HepG2 (cell line): ENCODE measurements around the gene CSTB. TPM values are rescaled to one million over a fixed set of nuclear protein-coding genes. Genes with fewer than 3 reads are reported as not detected.

ENCODE experiments used
- AHDC1 ChIP-seq: sonication (generic); formaldehyde crosslinking; IDR thresholded peaks from 2 replicates; pipeline ENCODE4 v1.5.1; 2020; ENCODE audit warnings: mild to moderate bottlenecking, missing genetic modification reagents, borderline replicate concordance
- FLYWCH1 ChIP-seq: sonication (generic); formaldehyde crosslinking; IDR thresholded peaks from 2 replicates; pipeline ENCODE4 v1.8.1; 2023; ENCODE audit warnings: mild to moderate bottlenecking, missing genetic modification reagents
- FOXO1 ChIP-seq: sonication (generic); formaldehyde crosslinking; IDR thresholded peaks from 2 replicates; pipeline ENCODE4 v1.4.0; 2020; ENCODE audit warnings: missing genetic modification reagents
- MTA3 ChIP-seq: sonication (generic); formaldehyde crosslinking; IDR thresholded peaks from 2 replicates; pipeline ENCODE4 v1.4.0; 2020; ENCODE audit warnings: missing genetic modification reagents
- MYC ChIP-seq: sonication (generic); formaldehyde crosslinking; IDR thresholded peaks from 2 replicates; pipeline ENCODE4 v1.9.0; 2021; ENCODE audit warnings: missing genetic modification reagents, borderline replicate concordance
- NFE2L1 ChIP-seq: sonication (generic); formaldehyde crosslinking; IDR thresholded peaks from 2 replicates; pipeline ENCODE4 v1.4.0; 2020; ENCODE audit warnings: missing genetic modification reagents, mild to moderate bottlenecking, borderline replicate concordance
- POGZ ChIP-seq: sonication (generic); formaldehyde crosslinking; IDR thresholded peaks from 2 replicates; pipeline ENCODE4 v1.4.0; 2020; ENCODE audit warnings: mild to moderate bottlenecking, missing genetic modification reagents
- RARA ChIP-seq: IDR thresholded peaks from 2 replicates; pipeline ENCODE4 v1.6.1; 2016; ENCODE audit warnings: missing genetic modification reagents, missing compliant biosample characterization
- RBM39 ChIP-seq: fragments of 200-400 bp; formaldehyde crosslinking; IDR thresholded peaks from one replicate; pipeline ENCODE4 v1.6.1; 2018; ENCODE audit warnings: antibody characterized with exemption, mild to moderate bottlenecking, low read depth, low read length; ENCODE audit not compliant: poor library complexity, severe bottlenecking
- TAF1 ChIP-seq: sonication (generic); formaldehyde crosslinking; IDR thresholded peaks from 2 replicates; pipeline ENCODE4 v1.4.0; 2020; ENCODE audit warnings: missing genetic modification reagents
- TFDP1 ChIP-seq: IDR thresholded peaks from 2 replicates; pipeline ENCODE4 v1.6.1; 2016; ENCODE audit warnings: missing compliant biosample characterization, missing genetic modification reagents, borderline replicate concordance
- ZMYM2 ChIP-seq: sonication (generic); formaldehyde crosslinking; IDR thresholded peaks from 2 replicates; pipeline ENCODE4 v1.8.0; 2022; ENCODE audit warnings: mild to moderate bottlenecking, missing genetic modification reagents
- ZNF234 ChIP-seq: sonication (generic); formaldehyde crosslinking; conservative IDR thresholded peaks from 2 replicates; pipeline ENCODE4 v1.5.1; 2020; ENCODE audit warnings: mild to moderate bottlenecking, missing genetic modification reagents
- ZNF451 ChIP-seq: sonication (generic); formaldehyde crosslinking; IDR thresholded peaks from 2 replicates; pipeline ENCODE4 v1.5.0; 2020; ENCODE audit warnings: mild to moderate bottlenecking, missing genetic modification reagents
- ZNF512 ChIP-seq: sonication (generic); formaldehyde crosslinking; IDR thresholded peaks from 2 replicates; pipeline ENCODE4 v1.4.0; 2020; ENCODE audit warnings: mild to moderate bottlenecking, missing genetic modification reagents
- ZNF784 ChIP-seq: sonication (generic); formaldehyde crosslinking; IDR thresholded peaks from 2 replicates; pipeline ENCODE4 v1.5.1; 2020; ENCODE audit warnings: missing genetic modification reagents, mild to moderate bottlenecking, borderline replicate concordance
- ZNF790 ChIP-seq: sonication (generic); formaldehyde crosslinking; IDR thresholded peaks from 2 replicates; pipeline ENCODE4 v1.8.0; 2022; ENCODE audit warnings: missing genetic modification reagents, mild to moderate bottlenecking, borderline replicate concordance
- ZNF850 ChIP-seq: sonication (generic); formaldehyde crosslinking; conservative IDR thresholded peaks from 2 replicates; pipeline ENCODE4 v1.9.0; 2021; ENCODE audit warnings: mild to moderate bottlenecking, missing genetic modification reagents
- polyA plus RNA-seq, 8 experiments: library from polyadenylated mRNA; depleted of rRNA in 3 of 8; stranded (reverse) in 7 of 8; unstranded in 1 of 8; fragments of >200 nt; fragmentation: Illumina TruSeq in 4 of 8; extraction: Trizol in 4 of 8; gene quantifications; 2 replicates each; pipeline versions ENCODE4 v1.2.1 to v1.2.3, GENCODE V29; 2011 to 2016; ENCODE audit warnings: low read depth in 4 of 8, missing spikeins in 1 of 8, mixed read lengths in 1 of 8; ENCODE audit not compliant: insufficient read depth in 1 of 8
- total RNA-seq, 5 experiments: library from RNA; depleted of rRNA; stranded (reverse); fragments of >200 nt; fragmentation: Illumina TruSeq; extraction: Trizol; gene quantifications; 2 replicates each; pipeline ENCODE4 v1.2.3, GENCODE V29; 2016; ENCODE audit warnings: low read depth in 1 of 5

The CSTB gene
- total and polyA plus RNA-seq, 2 of the 13 experiments (the other 11 are each of a cell fraction or from before 2014, with no cell fraction given), result 11.7 to 94.1 TPM

GRCh38 chr21:43810505-43811261 lies 34.6 kb upstream of the CSTB start (continued):
- TF ChIP-seq ZNF512 (CRISPR knock-in tag), result no peak
- TF ChIP-seq RBM39, result peak; percentile 51
- TF ChIP-seq ZNF790 (CRISPR knock-in tag), result no peak
- TF ChIP-seq TFDP1 (CRISPR knock-in tag), result peak; percentile 42; the same call in 1 of the 2 replicates
- no peak for TF ChIP-seq MTA3 (CRISPR knock-in tag)
- no peak for TF ChIP-seq AHDC1 (CRISPR knock-in tag)
- no peak for TF ChIP-seq NFE2L1
- TF ChIP-seq TAF1 (CRISPR knock-in tag), result no peak
- TF ChIP-seq MYC (CRISPR knock-in tag), result peak; percentile 49; the same call in 1 of the 2 replicates
- TF ChIP-seq ZNF850 (CRISPR knock-in tag), result no peak
- no peak for TF ChIP-seq ZNF451 (CRISPR knock-in tag)
- TF ChIP-seq ZNF784 (CRISPR knock-in tag), result no peak
- TF ChIP-seq POGZ (CRISPR knock-in tag), result no peak
- no peak for TF ChIP-seq FLYWCH1 (CRISPR knock-in tag)
- peak; percentile 38; the same call in 1 of the 2 replicates for TF ChIP-seq RARA (CRISPR knock-in tag)
- peak; percentile 55; the same call in 1 of the 2 replicates for TF ChIP-seq ZMYM2 (CRISPR knock-in tag)
- TF ChIP-seq ZNF234 (CRISPR knock-in tag), result no peak
- 0 out of 2 replicates have a peak, but pooled peaks have one; percentile 42 for TF ChIP-seq FOXO1
